ENCODE data around the gene TBX3.
"Not testable (repeated sequence)": the region's sequence is repeated elsewhere in the genome, so short reads cannot be mapped to it uniquely, and the experiment has no call there.

The TBX3 gene

GRCh38 chr12:114710151-114710550 lies 26.2 kb upstream of the TBX3 start:
- WGBS (ENCODE audit: extremely low coverage, insufficient coverage, insufficient read length): no CpG with 5 or more reads among the region's 7 CpGs
- H2AK5ac ChIP-seq (ENCODE audit: low read length): peak overlapping the region; percentile 84

GRCh38 chr12:114709112-114709511 lies 25.1 kb upstream of the TBX3 start:
- Histone ChIP-seq H3K4me3 (ENCODE audit: low read depth, low read length) (no peak overlapping the region), H2AFZ (ENCODE audit: insufficient read depth, low read length, poor library complexity) (no peak overlapping the region), H3K4me1 (ENCODE audit: control insufficient read depth in 1 of 2, insufficient read depth in 2 of 2, low read length in 2 of 2) (peaks cover 18 to 36% of the 10 kb centered on the region in 2 experiments), H4K8ac (ENCODE audit: low read depth, low read length) (no peak overlapping the region), H3K27ac (ENCODE audit: low read depth, low read length) (no peak overlapping the region), H3K23ac (ENCODE audit: low read length) (no peak overlapping the region), H3K9ac (ENCODE audit: low read length) (no peak overlapping the region), H3K36me3 (ENCODE audit: control insufficient read depth in 1 of 2, insufficient read depth in 2 of 2, low read length in 2 of 2) (peaks cover 1 to 4% of the 10 kb centered on the region in 2 experiments), H3K14ac (ENCODE audit: low read length) (no peak overlapping the region), H4K91ac (ENCODE audit: low read depth, low read length) (peak overlapping the region; percentile 83), H2BK5ac (ENCODE audit: low read depth, low read length, poor library complexity) (no peak overlapping the region), H3K9me3 (ENCODE audit: insufficient read depth, low read depth, low read length) (peaks cover 2% of the 10 kb centered on the region), H2AK5ac (ENCODE audit: low read length) (no peak overlapping the region), H3K79me2 (ENCODE audit: control insufficient read depth, insufficient read depth, low read length, poor library complexity) (peaks cover 2% of the 10 kb centered on the region), H3K27me3 (ENCODE audit: insufficient read depth, low read length) (no peaks in the 10 kb centered on the region), H3K79me1 (ENCODE audit: low read length) (peaks cover 50% of the 10 kb centered on the region), H4K12ac (ENCODE audit: low read depth, low read length) (no peak overlapping the region), H2BK120ac (ENCODE audit: insufficient read depth, low read length, poor library complexity) (peak overlapping the region; percentile 63), H3K4ac (ENCODE audit: low read depth, low read length) (no peak overlapping the region), H3K18ac (ENCODE audit: low read length) (no peak overlapping the region), H3K4me2 (ENCODE audit: low read length) (no peak overlapping the region), H2BK12ac (ENCODE audit: low read length) (peak overlapping the region; percentile 82)
- no CpG with 5 or more reads among the region's 9 CpGs for whole genome bisulfite sequencing (ENCODE audit: extremely low coverage, insufficient coverage, insufficient read length)
- no peak for DNase-seq

More at GRCh38 chr12:114710151-114710550, 26.2 kb upstream of the TBX3 start:
- Histone ChIP-seq H3K4ac (ENCODE audit: low read depth, low read length) (peak overlapping the region; percentile 69), H2BK12ac (ENCODE audit: low read length) (peak overlapping the region; percentile 98), H3K4me2 (ENCODE audit: low read length) (peak overlapping the region; percentile 11), H3K79me1 (ENCODE audit: low read length) (peaks cover 41% of the 10 kb centered on the region), H3K27me3 (ENCODE audit: insufficient read depth, low read length) (no peaks in the 10 kb centered on the region), H3K79me2 (ENCODE audit: control insufficient read depth, insufficient read depth, low read length, poor library complexity) (peaks cover 2% of the 10 kb centered on the region), H4K12ac (ENCODE audit: low read depth, low read length) (no peak overlapping the region), H3K4me3 (ENCODE audit: low read depth, low read length) (no peak overlapping the region), H3K9me3 (ENCODE audit: insufficient read depth, low read depth, low read length) (peaks cover 2% of the 10 kb centered on the region), H2BK5ac (ENCODE audit: low read depth, low read length, poor library complexity) (peak overlapping the region; percentile 94), H3K27ac (ENCODE audit: low read depth, low read length) (peak overlapping the region; percentile 86), H3K23ac (ENCODE audit: low read length) (no peak overlapping the region), H3K36me3 (ENCODE audit: control insufficient read depth in 1 of 2, insufficient read depth in 2 of 2, low read length in 2 of 2) (peaks cover 1 to 4% of the 10 kb centered on the region in 2 experiments), H4K8ac (ENCODE audit: low read depth, low read length) (peak overlapping the region; percentile 81), H4K91ac (ENCODE audit: low read depth, low read length) (peak overlapping the region; percentile 82), H2BK120ac (ENCODE audit: insufficient read depth, low read length, poor library complexity) (peak overlapping the region; percentile 87), H3K9ac (ENCODE audit: low read length) (no peak overlapping the region), H3K4me1 (ENCODE audit: control insufficient read depth in 1 of 2, insufficient read depth in 2 of 2, low read length in 2 of 2) (peaks cover 18 to 31% of the 10 kb centered on the region in 2 experiments), H2AFZ (ENCODE audit: insufficient read depth, low read length, poor library complexity) (peak overlapping the region; percentile 25), H3K18ac (ENCODE audit: low read length) (no peak overlapping the region), H3K14ac (ENCODE audit: low read length) (peak overlapping the region; percentile 84)
- no peak for DNase-seq

DNA sequence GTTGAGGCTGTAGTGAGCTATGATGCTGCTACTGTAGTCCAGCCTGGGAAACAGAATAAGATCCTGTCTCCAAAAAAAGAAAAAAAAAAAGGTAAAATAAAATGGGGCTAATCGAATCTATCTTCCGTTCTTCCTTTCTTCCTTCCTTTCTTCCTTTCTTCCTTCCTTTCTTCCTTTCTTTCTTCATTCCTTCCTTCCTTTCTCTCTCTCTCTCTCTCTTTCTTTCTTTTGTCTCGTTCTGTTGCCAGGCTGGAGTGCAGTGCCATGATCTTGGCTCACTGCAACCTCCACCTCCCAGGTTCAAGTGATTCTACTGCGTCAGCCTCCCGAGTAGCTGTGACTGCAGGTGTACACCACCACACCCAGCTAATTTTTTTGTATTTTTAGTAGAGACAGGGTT lies 24.6 kb upstream of the TBX3 start:
- H2AK5ac ChIP-seq (ENCODE audit: low read length); H3K36me3 ChIP-seq (ENCODE audit: control insufficient read depth in 1 of 2, insufficient read depth in 2 of 2, low read length in 2 of 2); H3K9me3 ChIP-seq (ENCODE audit: insufficient read depth, low read depth, low read length); H4K91ac ChIP-seq (ENCODE audit: low read depth, low read length); H2BK5ac ChIP-seq (ENCODE audit: low read depth, low read length, poor library complexity); H3K4ac ChIP-seq (ENCODE audit: low read depth, low read length); H3K27me3 ChIP-seq (ENCODE audit: insufficient read depth, low read length); H3K27ac ChIP-seq (ENCODE audit: low read depth, low read length); H3K79me2 ChIP-seq (ENCODE audit: control insufficient read depth, insufficient read depth, low read length, poor library complexity); H3K18ac ChIP-seq (ENCODE audit: low read length); H2AFZ ChIP-seq (ENCODE audit: insufficient read depth, low read length, poor library complexity); DNase-seq; H3K14ac ChIP-seq (ENCODE audit: low read length); H3K23ac ChIP-seq (ENCODE audit: low read length); H2BK120ac ChIP-seq (ENCODE audit: insufficient read depth, low read length, poor library complexity); H4K12ac ChIP-seq (ENCODE audit: low read depth, low read length); H3K4me3 ChIP-seq (ENCODE audit: low read depth, low read length); H3K9ac ChIP-seq (ENCODE audit: low read length); H4K8ac ChIP-seq (ENCODE audit: low read depth, low read length); H3K4me2 ChIP-seq (ENCODE audit: low read length): not testable (repeated sequence)
- H2BK12ac ChIP-seq (ENCODE audit: low read length): peak overlapping the region; percentile 24
- 100% methylated on average over 1 of the region's 5 CpGs for WGBS (ENCODE audit: extremely low coverage, insufficient coverage, insufficient read length)
- peaks cover 22 to 39% of the 10 kb centered on the region in 2 experiments for H3K4me1 ChIP-seq (ENCODE audit: control insufficient read depth in 1 of 2, insufficient read depth in 2 of 2, low read length in 2 of 2)
- peaks cover 52% of the 10 kb centered on the region for H3K79me1 ChIP-seq (ENCODE audit: low read length)

DNA sequence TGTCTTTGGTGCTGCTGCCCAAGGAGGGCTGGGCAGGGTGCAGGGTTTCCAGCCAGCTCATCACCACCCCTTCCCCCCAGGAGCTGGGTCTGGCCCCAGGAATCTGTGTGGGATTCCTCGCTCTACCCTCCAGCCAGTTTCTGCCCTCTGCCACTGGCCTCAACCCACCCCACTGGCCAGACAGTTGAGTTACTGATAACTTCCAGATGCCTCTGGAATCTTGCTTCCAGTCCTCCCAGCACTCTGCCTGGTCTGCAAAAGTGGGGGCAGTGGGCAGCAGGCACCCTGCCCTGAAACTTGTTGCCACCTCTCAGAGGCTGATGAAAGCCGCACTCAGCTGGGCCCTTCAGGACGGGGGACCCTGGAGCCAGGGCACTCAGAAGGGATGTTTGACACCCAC lies 20.1 kb upstream of the TBX3 start:
- H2BK120ac ChIP-seq (ENCODE audit: insufficient read depth, low read length, poor library complexity): peak overlapping the region; percentile 97
- peaks cover 2% of the 10 kb centered on the region in 2 experiments for H3K36me3 ChIP-seq (ENCODE audit: control insufficient read depth in 1 of 2, insufficient read depth in 2 of 2, low read length in 2 of 2)
- H3K18ac ChIP-seq (ENCODE audit: low read length): peak overlapping the region; percentile 60
- peak overlapping the region; percentile 34 for H3K4me2 ChIP-seq (ENCODE audit: low read length)
- H3K27ac ChIP-seq (ENCODE audit: low read depth, low read length): peak overlapping the region; percentile 93
- H3K9ac ChIP-seq (ENCODE audit: low read length): no peak overlapping the region
- no CpG with 5 or more reads among the region's 3 CpGs for WGBS (ENCODE audit: extremely low coverage, insufficient coverage, insufficient read length)
- no peaks in the 10 kb centered on the region for H3K9me3 ChIP-seq (ENCODE audit: insufficient read depth, low read depth, low read length)
- H2AK5ac ChIP-seq (ENCODE audit: low read length): peak overlapping the region; percentile 33
- H3K23ac ChIP-seq (ENCODE audit: low read length): no peak overlapping the region
- peak overlapping the region; percentile 59 for H4K8ac ChIP-seq (ENCODE audit: low read depth, low read length)
- H2BK12ac ChIP-seq (ENCODE audit: low read length): peak overlapping the region; percentile 74
- no peaks in the 10 kb centered on the region for H3K27me3 ChIP-seq (ENCODE audit: insufficient read depth, low read length)
- H2AFZ ChIP-seq (ENCODE audit: insufficient read depth, low read length, poor library complexity): no peak overlapping the region
- DNase-seq: no peak
- H3K4ac ChIP-seq (ENCODE audit: low read depth, low read length): peak overlapping the region; percentile 18
- peak overlapping the region; percentile 65 for H3K14ac ChIP-seq (ENCODE audit: low read length)
- H4K91ac ChIP-seq (ENCODE audit: low read depth, low read length): peak overlapping the region; percentile 87
- peaks cover 12% of the 10 kb centered on the region for H3K79me2 ChIP-seq (ENCODE audit: control insufficient read depth, insufficient read depth, low read length, poor library complexity)
- peak overlapping the region; percentile 96 for H2BK5ac ChIP-seq (ENCODE audit: low read depth, low read length, poor library complexity)
- H3K79me1 ChIP-seq (ENCODE audit: low read length): peaks cover 58% of the 10 kb centered on the region
- H4K12ac ChIP-seq (ENCODE audit: low read depth, low read length): peak overlapping the region; percentile 3
- H3K4me1 ChIP-seq (ENCODE audit: control insufficient read depth in 1 of 2, insufficient read depth in 2 of 2, low read length in 2 of 2): peaks cover 25 to 46% of the 10 kb centered on the region in 2 experiments
- H3K4me3 ChIP-seq (ENCODE audit: low read depth, low read length): no peak overlapping the region
